ENCODE data around the gene S100A2.

GRCh38 chr1:153550827-153551500 is 14.7 kb downstream of the S100A2 start:
- TF ChIP-seq CTCF (IDR thresholded peaks at IDR 0.05; ENCODE audit: extremely low read depth in 1 of 2, insufficient read depth in 1 of 2, low read depth in 1 of 2, low read length in 2 of 2) (no peak), EZH2 (IDR thresholded peaks at IDR 0.05; ENCODE audit: borderline replicate concordance, low read depth, low read length, severe bottlenecking) (no peak), POLR2A (IDR thresholded peaks at IDR 0.05; ENCODE audit: low read depth, low read length) (no peak), POLR2AphosphoS5 (IDR thresholded peaks at IDR 0.05; ENCODE audit: insufficient read depth, low read depth, low read length) (no peak), JUN (IDR thresholded peaks at IDR 0.05; ENCODE audit: borderline replicate concordance, insufficient read depth, insufficient read length, low read depth) (no peak), MYC (IDR thresholded peaks at IDR 0.05; ENCODE audit: low read depth, low read length) (no peak)
